ENCODE measurements around the gene PUS10. TPM values are rescaled to one million over a fixed set of nuclear protein-coding genes. Genes with fewer than 3 reads are reported as not detected.

Gene PUS10
- total and polyA plus RNA-seq, 2 of the 13 experiments (the other 11 are each of a cell fraction or from before 2014, with no cell fraction given): 41.4 to 44.3 TPM

DNA sequence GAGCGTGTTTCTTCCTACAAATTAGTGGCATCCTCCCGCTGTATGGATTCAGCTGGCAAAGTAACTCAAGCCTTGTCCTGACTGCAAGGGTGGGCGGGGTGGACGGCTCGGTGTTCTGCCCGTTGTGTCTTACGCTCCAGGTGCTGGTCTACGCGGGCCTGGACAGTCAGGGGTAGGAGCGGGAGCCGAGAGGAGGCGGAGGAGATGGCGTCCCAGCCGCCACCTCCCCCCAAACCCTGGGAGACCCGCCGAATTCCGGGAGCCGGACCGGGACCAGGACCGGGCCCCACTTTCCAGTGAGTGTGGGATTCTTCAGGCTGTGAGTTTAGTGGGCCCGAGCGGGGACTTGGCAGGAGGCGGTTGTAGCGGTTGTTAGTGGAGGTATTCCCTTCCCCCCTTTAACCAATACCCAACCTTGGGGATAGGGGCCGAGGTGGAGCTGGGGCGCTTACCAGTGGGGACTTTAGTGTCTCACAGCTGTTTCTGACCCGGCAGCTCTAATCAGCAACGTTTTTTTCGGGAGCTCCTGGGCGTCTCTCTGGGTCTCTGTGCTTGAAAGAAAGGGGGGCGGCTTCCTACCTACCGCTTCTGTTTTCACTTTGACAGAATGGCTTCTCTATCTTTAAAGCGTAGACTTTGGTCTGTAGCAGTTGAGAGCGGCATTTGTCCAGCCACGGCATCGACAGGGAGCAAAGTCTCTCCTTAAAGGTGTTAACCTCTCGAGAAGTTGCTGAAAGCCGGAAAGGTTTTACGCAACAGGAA is at the start of gene PUS10, which contains the start of gene PEX13 (continued):
- no peak for TF ChIP-seq CREBL2 (CRISPR knock-in tag; IDR thresholded peaks at IDR 0.05; ENCODE audit: borderline replicate concordance)
- no peak for TF ChIP-seq ZNF672 (CRISPR knock-in tag; IDR thresholded peaks at IDR 0.05)
- TF ChIP-seq AHDC1 (CRISPR knock-in tag; IDR thresholded peaks at IDR 0.05; ENCODE audit: borderline replicate concordance): peak; percentile 89; the same call in 1 of the 2 replicates
- TF ChIP-seq, protein P1, sequence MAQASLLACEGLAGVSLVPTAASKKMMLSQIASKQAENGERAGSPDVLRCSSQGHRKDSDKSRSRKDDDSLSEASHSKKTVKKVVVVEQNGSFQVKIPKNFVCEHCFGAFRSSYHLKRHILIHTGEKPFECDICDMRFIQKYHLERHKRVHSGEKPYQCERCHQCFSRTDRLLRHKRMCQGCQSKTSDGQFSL (CRISPR knock-in tag; IDR thresholded peaks at IDR 0.05): peak; percentile 44; the same call in 1 of the 2 replicates
- TF ChIP-seq THAP11 (CRISPR knock-in tag; IDR thresholded peaks at IDR 0.05): no peak; the same call in 1 of the 2 replicates
- 0 out of 2 replicates have a peak, but pooled peaks have one; percentile 31 for TF ChIP-seq WIZ (CRISPR knock-in tag; IDR thresholded peaks at IDR 0.05)
- TF ChIP-seq, protein P2, sequence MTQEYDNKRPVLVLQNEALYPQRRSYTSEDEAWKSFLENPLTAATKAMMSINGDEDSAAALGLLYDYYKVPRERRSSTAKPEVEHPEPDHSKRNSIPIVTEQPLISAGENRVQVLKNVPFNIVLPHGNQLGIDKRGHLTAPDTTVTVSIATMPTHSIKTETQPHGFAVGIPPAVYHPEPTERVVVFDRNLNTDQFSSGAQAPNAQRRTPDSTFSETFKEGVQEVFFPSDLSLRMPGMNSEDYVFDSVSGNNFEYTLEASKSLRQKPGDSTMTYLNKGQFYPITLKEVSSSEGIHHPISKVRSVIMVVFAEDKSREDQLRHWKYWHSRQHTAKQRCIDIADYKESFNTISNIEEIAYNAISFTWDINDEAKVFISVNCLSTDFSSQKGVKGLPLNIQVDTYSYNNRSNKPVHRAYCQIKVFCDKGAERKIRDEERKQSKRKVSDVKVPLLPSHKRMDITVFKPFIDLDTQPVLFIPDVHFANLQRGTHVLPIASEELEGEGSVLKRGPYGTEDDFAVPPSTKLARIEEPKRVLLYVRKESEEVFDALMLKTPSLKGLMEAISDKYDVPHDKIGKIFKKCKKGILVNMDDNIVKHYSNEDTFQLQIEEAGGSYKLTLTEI (CRISPR knock-in tag; conservative IDR thresholded peaks at IDR 0.05): no peak
- TF ChIP-seq ARID2 (CRISPR knock-in tag; IDR thresholded peaks at IDR 0.05; ENCODE audit: borderline replicate concordance): no peak
- peak; percentile 83; the same call in 1 of the 2 replicates for TF ChIP-seq GMEB2 (CRISPR knock-in tag; IDR thresholded peaks at IDR 0.05; ENCODE audit: low read depth)
- TF ChIP-seq, protein P3, sequence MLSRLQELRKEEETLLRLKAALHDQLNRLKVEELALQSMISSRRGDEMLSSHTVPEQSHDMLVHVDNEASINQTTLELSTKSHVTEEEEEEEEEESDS (CRISPR knock-in tag; IDR thresholded peaks at IDR 0.05; ENCODE audit: borderline replicate concordance): no peak
- no peak for TF ChIP-seq NCOA5 (CRISPR knock-in tag; IDR thresholded peaks at IDR 0.05)
- TF ChIP-seq, protein P4, sequence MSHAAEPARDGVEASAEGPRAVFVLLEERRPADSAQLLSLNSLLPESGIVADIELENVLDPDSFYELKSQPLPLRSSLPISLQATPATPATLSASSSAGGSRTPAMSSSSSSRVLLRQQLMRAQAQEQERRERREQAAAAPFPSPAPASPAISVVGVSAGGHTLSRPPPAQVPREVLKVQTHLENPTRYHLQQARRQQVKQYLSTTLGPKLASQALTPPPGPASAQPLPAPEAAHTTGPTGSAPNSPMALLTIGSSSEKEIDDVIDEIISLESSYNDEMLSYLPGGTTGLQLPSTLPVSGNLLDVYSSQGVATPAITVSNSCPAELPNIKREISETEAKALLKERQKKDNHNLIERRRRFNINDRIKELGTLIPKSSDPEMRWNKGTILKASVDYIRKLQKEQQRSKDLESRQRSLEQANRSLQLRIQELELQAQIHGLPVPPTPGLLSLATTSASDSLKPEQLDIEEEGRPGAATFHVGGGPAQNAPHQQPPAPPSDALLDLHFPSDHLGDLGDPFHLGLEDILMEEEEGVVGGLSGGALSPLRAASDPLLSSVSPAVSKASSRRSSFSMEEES (CRISPR knock-in tag; IDR thresholded peaks at IDR 0.05): peak; percentile 14; the same call in 1 of the 2 replicates
- TF ChIP-seq, protein P5, sequence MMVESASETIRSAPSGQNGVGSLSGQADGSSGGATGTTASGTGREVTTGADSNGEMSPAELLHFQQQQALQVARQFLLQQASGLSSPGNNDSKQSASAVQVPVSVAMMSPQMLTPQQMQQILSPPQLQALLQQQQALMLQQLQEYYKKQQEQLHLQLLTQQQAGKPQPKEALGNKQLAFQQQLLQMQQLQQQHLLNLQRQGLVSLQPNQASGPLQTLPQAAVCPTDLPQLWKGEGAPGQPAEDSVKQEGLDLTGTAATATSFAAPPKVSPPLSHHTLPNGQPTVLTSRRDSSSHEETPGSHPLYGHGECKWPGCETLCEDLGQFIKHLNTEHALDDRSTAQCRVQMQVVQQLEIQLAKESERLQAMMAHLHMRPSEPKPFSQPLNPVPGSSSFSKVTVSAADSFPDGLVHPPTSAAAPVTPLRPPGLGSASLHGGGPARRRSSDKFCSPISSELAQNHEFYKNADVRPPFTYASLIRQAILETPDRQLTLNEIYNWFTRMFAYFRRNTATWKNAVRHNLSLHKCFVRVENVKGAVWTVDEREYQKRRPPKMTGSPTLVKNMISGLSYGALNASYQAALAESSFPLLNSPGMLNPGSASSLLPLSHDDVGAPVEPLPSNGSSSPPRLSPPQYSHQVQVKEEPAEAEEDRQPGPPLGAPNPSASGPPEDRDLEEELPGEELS (CRISPR knock-in tag; IDR thresholded peaks at IDR 0.05): peak; percentile 94; the same call in 1 of the 2 replicates
- TF ChIP-seq MATR3 (CRISPR knock-in tag; IDR thresholded peaks at IDR 0.05): no peak

All from HepG2 (cell line).